ENCODE measurements around the gene UAP1L1.

UAP1L1 gene

GRCh38 chr9:137103206-137103999 is 26.1 kb downstream of the UAP1L1 start:
- no peak for DNase-seq

GRCh38 chr9:137105814-137106661 is 28.7 kb downstream of the UAP1L1 start:
- DNase-seq = no peak

- no peak for DNase-seq
Measured at GRCh38 chr9:137106662-137107250, 29.4 kb downstream of the UAP1L1 start.

GRCh38 chr9:137107312-137107921 is 30.1 kb downstream of the UAP1L1 start:
- no peak for DNase-seq

GRCh38 chr9:137107982-137108381 is 30.7 kb downstream of the UAP1L1 start:
- DNase-seq = no peak

- no peak for DNase-seq
Measured at GRCh38 chr9:137108608-137109249, 31.4 kb downstream of the UAP1L1 start.

GRCh38 chr9:137109250-137110146 is 32.2 kb downstream of the UAP1L1 start:
- DNase-seq = no peak

GRCh38 chr9:137110147-137110910 is 33.0 kb downstream of the UAP1L1 start:
- no peak for DNase-seq

- DNase-seq = no peak
Measured at GRCh38 chr9:137110911-137111787, 33.8 kb downstream of the UAP1L1 start.

- no peak for DNase-seq
Measured at GRCh38 chr9:137111788-137112563, 34.7 kb downstream of the UAP1L1 start.

- DNase-seq = no peak
Measured at GRCh38 chr9:137112564-137113384, 35.5 kb downstream of the UAP1L1 start.

GRCh38 chr9:137113385-137114159 is 36.3 kb downstream of the UAP1L1 start:
- no peak for DNase-seq

GRCh38 chr9:137114220-137114612 is 36.9 kb downstream of the UAP1L1 start:
- no peak for DNase-seq

GRCh38 chr9:137114613-137115393 is 37.5 kb downstream of the UAP1L1 start, which contains the start of gene DPP7:
DPP7 (minus strand) TSS chr9:137114733; CDS start chr9:137114713, 20 bp downstream.
- DNase-seq = peak; percentile 41 to 53

GRCh38 chr9:137115394-137116026 is 38.2 kb downstream of the UAP1L1 start:
- no peak for DNase-seq
